NCI-H2196 treated with DMSO at 0.1 percent for 48 hours (cell line): ENCODE data around the gene RNH1.
"Not testable (repeated sequence)": the region's sequence is repeated elsewhere in the genome, so short reads cannot be mapped to it uniquely, and the experiment has no call there.

Experiments used
- DNase-seq: peaks from one replicate; lab custom pipeline; 2025; ENCODE audit not compliant: unreplicated experiment; lab: John Stamatoyannopoulos, UW

The RNH1 gene

DNA sequence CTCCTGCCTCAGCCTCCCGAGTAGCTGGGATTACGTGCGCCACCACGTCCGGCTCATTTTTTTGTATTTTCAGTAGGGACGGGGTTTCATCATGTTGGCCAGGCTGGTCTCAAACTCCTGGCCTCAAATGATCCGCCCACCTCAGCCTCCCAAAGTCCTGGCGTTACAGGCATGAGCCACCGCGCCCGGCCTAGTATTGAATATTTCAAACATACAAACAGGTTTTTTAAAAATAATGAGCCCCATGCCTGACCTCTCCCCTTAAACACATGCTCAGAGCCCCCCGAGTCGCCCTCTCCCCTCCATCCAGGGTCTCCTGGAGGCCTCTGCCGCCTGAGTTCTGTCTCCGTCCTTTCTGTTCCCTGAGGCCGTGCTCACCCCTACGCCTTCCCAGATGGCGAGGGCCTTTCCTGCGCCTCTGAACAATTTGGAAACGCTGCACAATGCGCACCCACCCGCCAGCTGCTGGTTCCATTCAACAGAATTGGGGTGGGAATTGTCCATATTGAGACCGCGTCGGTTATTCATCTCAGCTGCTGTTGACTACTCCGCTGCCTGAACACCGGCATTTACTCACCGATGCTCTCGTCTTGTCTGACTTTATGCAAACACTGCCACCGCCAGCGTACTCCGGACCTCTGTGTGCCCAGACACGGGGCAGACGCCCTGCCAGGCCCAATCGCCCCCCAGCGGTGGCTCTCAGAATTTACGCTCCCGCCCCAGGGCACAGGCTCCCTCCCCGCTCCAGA, 13.6 kb upstream of the RNH1 start:
- no peak for DNase-seq

DNA sequence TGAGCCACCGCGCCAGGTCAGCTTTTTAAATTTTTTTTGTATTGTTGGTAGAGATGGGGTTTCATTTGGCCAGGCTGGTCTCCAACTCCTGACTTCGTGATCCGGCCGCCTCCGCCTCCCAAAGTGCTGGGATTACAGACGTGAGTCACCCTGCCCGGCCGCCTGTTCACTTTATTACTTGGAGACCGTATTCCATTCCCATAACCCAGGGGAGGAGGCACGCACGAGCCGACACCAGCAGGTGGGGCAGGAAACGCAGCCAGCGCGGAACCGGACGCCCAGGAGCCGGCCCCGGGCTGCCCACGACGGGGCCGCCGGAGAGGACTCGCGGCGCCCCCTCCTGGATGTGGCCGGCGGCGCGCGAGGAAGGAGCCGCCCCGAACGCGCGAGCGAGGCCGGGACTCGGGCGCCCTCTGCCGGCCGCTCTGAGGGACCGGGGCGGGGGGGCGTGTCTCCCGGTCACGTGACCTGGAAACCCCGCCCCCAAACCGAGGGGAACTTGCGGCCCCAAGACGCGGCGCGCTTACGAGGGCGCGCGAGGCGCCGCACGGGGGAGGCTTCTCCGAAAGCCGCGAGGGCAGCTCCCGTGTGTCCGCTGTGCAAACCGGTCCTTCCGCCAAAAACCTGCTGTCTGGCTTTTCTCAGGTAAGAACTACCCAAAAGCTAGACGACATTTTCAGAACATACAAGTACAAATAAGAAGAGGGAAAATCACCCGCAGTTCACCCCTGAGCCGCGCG, 11.6 kb upstream of the RNH1 start:
- no peak for DNase-seq

DNA sequence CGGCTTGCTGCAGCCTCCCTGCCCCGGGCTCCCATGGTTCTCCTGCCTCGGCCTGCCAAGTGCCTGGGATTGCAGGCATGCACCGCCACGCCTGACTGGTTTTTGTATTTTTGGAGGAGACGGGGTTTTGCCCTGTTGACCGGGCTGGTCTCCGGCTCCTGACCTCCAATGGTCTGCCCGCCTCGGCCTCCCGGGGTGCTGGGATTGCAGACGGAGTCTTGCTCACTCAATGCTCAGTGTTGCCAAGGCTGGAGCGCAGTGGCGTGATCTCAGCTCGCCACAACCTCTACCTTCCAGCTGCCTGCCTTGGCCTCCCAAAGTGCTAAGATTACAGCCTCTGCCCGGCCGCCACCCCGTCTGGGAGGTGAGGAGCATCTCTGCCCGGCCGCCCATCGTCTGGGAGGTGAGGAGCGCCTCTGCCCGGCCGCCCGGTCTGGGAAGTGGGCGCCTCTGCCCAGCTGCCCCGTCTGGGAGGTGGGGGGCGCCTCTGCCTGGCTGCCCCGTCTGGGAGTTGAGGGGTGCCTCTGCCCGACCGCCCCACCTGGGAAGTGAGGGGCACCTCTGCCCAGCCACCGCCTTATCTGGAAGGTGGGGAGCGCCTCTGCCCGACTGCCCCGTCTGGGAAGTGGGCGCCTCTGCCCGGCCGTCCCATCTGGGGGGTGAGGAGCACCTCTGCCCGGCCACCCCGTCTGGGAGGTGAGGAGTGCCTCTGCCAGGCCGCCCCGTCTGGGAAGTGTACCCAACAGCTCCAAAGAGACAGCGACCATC, 10.1 kb upstream of the RNH1 start:
- not testable (repeated sequence) for DNase-seq

DNA sequence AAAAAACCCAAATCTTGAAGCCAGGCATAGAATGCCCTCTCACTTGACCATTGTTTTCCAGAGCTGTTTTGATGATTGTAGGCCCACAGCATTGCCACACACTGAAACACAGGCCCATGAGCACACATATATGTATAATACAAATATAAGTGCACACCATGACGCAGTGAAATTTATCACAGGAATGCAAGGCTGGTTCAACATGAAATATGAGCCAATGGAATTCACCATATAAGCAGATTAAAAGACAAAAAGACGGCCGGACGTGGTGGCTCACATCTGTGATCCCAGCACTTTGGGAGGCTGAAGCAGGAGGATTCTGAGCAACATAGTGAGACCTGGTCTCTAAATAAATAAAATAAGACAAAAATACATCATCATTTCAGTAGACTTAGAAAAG, 9.4 kb upstream of the RNH1 start:
- no peak for DNase-seq

DNA sequence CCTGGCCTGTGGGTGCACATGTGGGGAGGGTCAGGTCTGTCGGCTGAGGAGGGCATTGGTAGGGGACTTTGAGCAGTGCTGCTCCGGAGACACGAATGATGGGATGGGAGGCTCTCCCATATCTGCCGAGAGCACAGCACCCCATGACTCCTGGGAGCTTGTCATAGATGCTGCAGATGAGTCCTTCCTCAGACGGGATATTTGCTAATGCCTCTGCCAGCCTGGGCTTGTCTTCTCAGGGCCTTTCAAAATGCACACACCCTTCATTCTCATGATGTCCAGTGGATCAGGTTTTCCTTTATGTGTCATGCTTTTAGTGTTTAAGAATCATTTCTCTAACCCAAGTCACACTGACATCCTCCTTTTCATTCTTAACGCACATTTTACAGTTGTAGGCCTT, 8.1 kb upstream of the RNH1 start:
- no peak for DNase-seq

DNA sequence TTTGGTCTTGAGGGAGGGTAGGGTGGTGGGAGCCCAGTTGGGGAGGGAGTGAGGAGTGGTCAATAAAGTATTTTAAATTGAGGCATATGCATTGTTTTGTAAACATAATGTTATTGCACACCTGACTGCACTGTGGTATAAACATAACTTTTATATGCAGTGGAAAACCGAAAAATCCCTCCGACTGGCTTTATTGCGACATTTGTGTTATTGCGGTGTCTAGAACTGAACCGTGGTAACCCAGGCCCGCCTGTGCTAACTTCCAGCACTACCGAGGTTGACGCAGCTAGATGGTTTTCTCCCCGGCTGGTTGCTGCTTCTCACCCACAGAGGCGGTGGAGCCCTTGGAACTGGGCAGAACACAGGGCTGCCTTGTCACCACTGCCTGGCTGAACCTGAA, 7.6 kb upstream of the RNH1 start:
- no peak for DNase-seq

DNA sequence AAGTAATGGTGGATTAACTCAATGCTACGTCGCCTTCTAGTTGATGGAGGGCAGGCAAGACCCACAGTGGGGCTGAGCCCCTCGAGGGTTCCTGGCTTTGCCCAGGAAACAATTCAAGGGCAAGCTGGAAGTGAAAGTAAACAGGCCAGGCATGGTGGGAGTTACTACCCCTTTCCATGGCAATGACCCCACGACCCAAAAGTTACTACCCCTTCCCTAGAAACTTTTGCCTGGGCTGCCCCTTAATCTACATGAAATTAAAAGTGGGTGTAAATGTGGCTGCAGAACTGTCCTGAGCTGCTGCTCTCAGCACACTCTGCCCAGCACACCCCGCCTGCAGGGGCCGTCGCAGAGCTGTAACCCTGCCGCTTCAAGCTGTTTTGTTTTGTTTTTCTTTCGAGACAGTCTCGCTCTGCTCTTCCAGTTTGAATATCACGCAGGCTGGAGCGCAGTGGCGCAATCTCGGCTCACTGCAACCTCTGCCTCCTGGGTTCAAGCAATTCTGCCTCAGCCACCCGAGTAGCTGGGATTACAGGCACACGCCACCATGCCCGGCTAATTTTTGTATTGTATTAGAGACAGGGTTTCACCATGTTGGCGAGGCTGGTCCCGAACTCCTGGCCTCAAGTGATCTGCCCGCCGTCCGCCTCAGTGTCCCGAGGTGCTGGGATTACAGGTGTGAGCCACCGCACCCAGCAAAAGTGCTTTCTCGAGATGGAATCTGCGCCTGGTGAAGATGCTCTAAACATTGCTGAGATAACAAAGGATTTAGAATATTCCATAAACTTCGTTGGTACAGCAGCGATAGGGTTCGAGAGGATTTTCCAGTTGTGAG, 5.9 kb upstream of the RNH1 start:
- DNase-seq, result no peak

DNA sequence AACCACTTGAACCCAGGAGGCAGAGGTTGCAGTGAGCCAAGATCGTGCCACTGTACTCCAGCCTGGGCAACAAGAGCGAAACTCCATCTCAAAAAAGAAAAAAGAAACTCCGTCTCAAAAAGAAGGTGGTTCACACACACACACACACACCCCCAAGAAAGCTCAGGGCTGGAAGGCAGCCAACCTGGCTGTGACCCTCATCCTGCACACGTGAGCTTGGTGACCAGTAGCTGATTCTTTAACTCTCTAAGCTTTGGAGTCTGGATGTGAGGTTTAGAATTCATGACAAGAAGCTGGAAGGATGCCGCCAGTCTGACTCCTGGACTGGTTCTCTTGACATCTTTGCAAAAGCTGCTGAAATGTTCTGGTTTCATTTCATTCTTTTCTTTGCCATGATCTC, 1.9 kb upstream of the RNH1 start:
- no peak for DNase-seq

DNA sequence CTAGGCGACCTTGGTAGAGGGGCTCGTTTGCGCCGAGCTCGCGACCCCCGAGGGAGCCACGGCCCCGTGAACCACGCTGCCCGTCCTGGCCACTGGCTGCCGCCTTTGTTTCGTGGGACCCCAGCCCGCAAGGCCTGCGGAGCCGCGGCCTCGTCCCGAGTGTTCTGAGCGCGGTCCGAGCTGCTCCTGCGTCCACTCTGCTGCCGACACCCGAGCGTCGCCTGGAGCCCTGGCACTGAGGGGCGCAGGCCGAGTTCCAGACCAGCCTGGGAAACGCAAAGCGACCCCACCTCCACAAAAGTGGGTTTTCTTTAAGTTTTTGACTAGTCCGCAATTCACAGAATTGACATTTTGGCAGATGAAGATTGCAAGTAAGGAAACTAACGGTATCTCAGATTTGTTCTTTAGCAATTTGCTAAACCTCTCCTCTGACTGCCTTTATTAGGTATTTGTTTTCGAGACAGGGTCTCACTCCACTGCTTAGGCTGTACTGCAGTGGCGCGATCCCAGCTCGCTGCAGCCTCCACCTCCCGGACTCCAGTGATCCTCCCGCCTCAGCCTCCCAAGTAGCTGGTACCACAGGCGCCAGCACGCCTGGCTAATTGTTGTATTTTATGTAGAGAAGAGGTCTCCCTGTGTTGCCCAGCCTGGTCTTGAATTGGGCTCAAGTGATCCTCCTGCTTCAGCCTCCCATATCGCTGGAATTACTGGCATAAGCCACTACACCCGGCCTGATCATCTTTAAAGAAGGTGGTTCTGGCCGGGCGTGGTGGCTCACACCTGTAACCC, 879 bp upstream of the RNH1 start:
- no peak for DNase-seq

DNA sequence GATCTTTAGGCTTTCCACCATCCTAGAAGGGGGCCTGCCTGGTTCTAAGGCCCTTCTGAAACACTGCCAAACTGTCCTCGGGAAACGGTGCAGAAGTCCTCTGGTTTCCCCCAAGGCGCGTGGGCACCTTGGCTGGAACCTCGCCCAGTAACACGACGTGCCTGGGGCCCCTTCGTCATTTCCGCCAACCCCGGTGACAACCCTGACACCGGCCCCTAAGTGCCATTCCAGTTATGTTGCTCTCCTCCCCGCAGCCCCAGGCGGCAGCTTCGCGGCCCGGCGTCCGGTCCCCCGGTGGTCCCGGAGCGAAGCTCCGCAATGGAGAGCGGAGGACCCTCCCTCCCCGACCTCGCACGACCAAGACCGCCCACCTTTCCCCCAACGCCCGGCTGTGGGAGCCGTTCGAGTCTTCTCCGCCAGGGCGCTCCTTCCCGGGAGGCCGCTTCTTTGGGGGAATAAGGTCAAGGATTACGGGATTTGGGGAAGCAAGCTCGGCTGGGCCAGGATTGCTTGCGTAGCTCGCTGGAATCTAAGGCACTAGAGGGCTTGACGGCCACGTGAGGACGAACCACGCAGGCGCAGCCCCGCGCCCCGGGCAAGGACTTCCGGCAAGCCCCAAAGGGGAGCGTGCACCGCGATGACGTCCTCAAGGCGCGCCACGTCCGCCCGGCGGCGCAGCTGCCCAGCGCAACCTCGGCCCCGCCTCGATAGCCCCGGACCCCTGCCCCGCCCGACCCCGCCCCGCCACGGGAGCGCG, 626 bp downstream of the RNH1 start:
- peak; percentile 92 for DNase-seq

DNA sequence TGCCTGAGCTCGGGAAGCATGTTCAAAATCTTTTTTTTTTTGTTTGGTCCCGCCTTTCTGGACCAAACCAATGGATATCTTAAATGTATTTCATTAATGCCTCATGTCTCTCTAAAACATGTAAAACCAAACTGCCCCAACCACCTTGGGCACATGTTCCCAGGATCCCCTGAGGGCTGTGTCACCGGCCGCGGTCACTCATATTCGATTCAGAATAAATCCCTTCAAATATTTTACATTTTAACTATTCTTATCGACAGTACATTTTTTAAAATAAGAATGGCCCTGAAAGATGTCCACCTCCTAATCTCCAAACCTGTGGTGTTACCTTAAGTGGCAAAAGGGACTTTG, 2.1 kb downstream of the RNH1 start:
- DNase-seq, result no peak

DNA sequence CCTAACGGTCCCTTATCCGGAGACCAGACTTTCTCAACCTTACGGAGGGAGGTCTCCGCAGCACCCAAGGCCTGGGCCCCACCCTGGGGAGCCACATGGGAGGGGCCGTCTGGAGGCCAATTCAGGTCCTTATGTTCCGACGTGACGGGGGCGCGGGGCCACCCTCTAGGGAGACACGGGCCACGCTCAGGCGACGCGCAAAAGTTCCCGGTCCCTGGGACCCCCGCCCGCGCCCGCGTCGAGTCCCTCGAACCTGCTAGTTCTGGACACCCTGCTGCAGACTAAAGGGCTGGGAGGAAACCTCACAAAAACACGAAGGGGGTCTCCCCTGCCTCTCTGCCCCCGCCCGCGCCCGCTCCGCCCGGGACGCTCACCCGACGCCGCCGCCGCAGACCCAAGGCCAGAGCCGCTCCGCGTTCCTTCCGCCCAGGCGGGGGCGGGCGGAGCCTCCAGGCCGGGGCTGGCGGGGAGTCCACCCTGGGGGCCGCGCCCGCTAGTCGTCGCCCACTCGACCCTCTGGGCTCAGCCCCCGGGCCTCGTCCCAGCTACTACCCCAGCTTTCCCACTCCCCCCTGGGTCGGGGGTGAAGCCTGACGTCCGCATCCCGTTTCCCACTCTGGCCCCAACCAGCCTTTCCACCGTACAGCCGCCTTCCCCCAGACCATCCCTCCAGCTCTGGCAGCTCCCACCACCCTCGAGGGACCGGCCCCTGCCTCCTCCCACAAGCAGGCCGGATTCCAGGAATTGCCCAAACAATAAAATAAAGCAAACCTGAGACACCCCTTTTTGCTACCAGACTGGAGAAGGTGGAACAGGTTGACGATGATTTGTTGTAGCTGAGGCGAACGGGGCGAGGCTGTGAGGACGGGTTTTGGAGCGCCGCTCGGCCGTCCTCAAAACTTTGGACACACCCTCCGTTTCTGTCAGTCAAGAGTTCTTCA, 2.7 kb downstream of the RNH1 start:
- DNase-seq, result no peak

DNA sequence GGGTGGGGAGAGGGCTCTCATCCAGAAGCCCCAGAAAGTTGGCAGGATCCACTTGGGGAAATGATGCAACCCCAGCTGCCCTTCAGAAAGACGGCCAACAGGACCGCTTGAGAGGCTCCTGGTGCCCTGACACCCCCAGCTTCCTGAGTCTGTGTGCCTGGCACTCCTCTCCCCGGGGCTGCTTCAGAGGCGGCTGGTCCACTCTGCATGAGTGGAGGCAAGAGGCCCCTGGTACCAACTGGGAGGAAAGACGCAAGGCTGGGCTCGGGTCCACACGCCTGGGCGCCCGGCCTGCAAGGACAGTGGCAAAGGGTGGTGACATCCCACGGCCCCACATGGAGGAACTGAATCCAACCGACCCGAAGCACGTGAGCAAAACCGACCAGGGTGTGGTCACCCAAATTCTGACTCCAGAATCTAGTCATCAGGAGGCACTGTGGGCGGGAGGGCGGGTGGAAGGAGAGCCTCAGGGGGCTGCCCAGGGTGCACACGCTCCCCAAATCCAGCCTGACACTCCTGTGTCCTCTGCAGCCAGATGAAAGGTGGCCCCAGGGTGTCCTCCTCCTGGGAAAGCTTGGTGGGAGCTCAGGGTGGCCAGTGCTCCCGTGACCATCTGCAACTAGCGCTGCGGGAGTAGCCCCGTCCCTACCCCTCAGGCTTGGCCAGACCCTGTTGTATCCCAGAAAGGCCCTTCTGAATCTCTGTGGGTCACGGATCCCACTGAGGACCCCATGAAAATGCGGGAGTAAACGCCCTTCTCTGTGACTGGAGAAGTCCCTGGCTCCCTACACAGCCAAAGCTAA, 3.7 kb downstream of the RNH1 start:
- no peak for DNase-seq

DNA sequence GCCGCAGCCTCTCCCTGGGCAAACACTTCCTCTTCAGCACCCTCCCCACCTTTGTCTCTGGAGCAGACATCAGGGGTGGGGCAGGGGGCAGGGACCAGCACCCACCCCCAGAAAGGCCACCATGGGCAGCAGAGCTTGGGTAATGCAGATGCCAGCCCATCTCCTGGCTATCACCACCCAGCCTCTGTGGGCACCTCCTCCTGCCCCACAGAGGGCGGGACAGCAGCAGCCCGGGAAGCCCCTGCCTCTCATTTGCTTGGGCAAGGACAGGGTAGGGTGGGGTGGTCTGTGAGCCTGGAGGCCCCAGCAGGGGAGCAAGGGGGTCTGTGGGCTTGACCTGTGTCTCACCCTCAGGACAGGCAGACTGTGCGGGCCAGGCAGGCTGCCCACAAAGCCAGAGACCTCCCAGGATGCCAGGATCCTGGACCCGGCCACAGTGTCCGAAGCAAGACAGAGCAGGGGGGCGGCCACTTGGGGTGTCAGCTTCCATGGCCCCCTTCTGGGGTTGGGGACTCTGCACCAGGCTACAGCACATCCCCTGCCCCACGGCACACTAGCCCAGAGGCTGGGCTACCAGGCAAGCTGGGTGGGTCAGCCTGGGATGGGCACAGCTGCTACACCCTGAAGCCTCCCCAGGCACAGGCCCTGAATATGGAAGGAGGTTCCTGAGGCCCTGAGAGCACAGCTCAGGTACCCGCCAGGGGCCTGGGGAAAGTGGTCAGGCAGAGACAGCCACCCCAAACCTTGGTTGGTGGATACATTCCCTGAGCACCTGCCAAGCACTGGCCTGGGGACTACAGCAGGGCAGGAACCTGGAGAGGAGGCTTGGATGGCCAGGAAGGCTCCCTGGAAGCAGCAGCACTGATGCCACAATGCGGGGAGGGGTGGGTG, 4.5 kb downstream of the RNH1 start:
- no peak for DNase-seq

DNA sequence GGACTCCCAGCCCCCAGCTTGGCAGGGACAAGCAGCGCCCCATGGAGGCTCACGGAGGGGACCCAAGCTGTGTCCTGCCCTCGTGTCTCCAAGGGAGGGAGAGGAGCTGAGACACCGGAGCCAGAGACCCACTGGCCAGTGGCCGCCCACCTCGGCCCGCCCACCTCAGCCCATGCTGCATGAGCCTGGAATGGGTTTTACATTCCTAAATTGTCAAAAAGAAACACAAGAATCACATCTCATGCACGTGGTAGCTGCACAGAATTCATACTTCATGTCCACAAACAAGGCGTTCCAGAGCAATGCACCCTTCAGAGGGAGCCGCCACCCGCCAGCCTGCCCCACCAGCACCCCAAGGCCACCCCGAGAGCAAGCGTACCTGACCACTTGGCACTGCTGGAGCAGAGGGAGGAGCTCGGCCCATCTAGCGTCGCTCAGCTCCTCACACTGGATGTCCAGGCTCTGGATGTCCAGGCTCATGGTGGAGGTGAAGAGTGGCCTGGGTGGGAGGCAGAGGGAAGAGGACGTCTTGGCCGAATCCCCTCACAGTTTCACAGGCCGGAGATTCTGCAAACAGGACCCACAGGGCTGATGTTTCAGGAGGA, 5.3 kb downstream of the RNH1 start:
- no peak for DNase-seq

DNA sequence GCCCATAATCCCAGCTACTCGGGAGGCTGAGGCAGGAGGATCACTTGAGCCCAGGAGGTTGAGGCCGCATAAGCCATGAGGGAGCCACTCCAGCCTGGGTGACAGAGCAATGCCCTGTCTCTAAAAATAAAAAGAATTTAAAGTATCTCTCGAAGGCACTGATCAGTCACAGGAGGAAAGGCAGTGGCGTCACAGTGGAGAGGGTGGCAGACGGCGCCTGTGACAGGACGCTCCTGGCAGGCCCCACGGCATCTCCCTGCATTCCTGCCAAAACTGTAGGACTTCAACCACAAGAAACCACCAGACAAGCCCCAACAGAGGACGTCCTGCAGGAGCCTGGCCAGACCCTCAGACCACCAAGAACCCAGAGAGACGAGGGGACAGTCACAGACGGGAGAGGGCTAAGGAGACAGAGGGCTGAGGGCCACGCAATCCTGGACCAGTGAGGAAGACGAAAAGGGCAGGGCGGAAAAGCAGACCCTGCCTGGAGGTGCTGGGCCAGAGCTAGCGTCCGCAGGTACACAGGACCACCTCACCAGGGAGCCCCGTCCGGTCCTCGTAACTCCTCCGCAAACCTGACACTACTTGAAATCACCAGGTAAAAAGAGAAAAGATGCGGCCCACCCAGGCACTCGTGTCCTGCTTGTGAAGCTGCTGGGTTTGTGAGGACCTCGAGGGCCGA, 5.9 kb downstream of the RNH1 start:
- no peak for DNase-seq
